Left lung (tissue), 10 donors: ENCODE measurements around the gene PDZD11. TPM values are rescaled to one million over a fixed set of nuclear protein-coding genes. Genes with fewer than 3 reads are reported as not detected.

Experiments used
- ATAC-seq: fragments of 200-7000 bp; cut with Tn5 transposase; one replicate; pipeline ENCODE4 v1.9.1; 2020; ENCODE audit warnings: moderate library complexity
- DNase-seq, 4 donors: peaks; one replicate each; pipeline ENCODE4 v3.0.0-alpha.2; 2013 to 2020
- H3K27ac ChIP-seq, 2 donors: fragments of 200-600 bp; sonication (generic) in 1 of 2; one replicate each; pipeline versions ENCODE4 v1.5.0 to v1.8.0; 2020 to 2021
- H3K27me3 ChIP-seq, 2 donors: fragments of 200-600 bp; sonication (generic) in 1 of 2; one replicate each; pipeline versions ENCODE4 v1.5.0 to v1.8.0; 2020 to 2021
- H3K36me3 ChIP-seq, 2 donors: fragments of 200-600 bp; sonication (generic) in 1 of 2; one replicate each; pipeline versions ENCODE4 v1.5.0 to v1.8.0; 2020 to 2021
- H3K4me1 ChIP-seq, 2 donors: fragments of 200-600 bp; one replicate each; pipeline ENCODE4 v1.8.0; 2021
- H3K4me3 ChIP-seq, 2 donors: fragments of 200-600 bp; sonication (generic) in 1 of 2; one replicate each; pipeline versions ENCODE4 v1.5.0 to v1.8.0; 2020 to 2021; ENCODE audit warnings: mild to moderate bottlenecking in 1 of 2
- H3K9me3 ChIP-seq, 2 donors: fragments of 200-600 bp; sonication (generic) in 1 of 2; one replicate each; pipeline versions ENCODE4 v1.5.0 to v1.8.0; 2020 to 2021
- intact Hi-C, 2 donors: fragments of 100-400 bp; cut with DNase I; formaldehyde crosslinking; loops; one replicate each; pipeline versions ENCODE4 v1.11.2 to v1.14.2; 2022
- polyA plus RNA-seq, 6 donors: library from polyadenylated mRNA; unstranded; fragments of 120-200 nt; gene quantifications; one replicate each; pipeline ENCODE4 v1.2.1, GENCODE V29; 2013; ENCODE audit not compliant: insufficient read length in 6 of 6
- total RNA-seq, 2 donors: library from RNA; stranded (reverse); fragmentation: NEBNext Ultra II Directional; extraction: Animal tissue kit (Norgen Biotek cat#: 25700); gene quantifications; one replicate each; pipeline ENCODE4 v1.2.1, GENCODE V29; 2021
- TF ChIP-seq, protein P1 (sequence below), 2 donors: fragments of 200-600 bp; sonication (generic) in 1 of 2; IDR thresholded peaks; one replicate each; pipeline versions ENCODE4 v1.5.0 to v1.8.0; 2021; ENCODE audit warnings: antibody characterized with exemption in 2 of 2
- donor health status: DM: no; HTN: yes; CAD: no.
- donor health status: DM: no; HTN: no; CAD: no.

The PDZD11 gene
- total and polyA plus RNA-seq, 8 donors, result 29.9 to 60.9 (median 53.6) TPM

DNA sequence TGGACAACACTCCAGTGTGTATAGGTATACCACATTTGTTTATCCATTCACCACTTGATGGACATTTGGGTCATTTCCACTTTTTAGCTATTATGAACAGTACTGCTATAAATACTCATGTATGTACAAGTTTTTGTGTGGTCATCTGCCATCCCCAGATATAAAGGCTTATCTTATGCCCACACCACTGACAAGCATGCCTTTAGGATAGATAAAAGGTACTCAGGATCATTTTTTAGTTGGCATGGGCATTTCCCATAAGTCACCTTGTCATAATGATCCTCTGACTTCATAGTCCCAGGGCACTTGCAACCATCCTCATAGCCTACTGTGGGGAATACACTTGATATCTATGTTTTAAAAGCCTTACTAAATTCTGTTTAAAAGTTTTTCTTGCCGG is 49.0 kb downstream of the PDZD11 start:
- no peaks in the 10 kb centered on the region for H3K27me3 ChIP-seq
- intact Hi-C loops, result no loop called here
- ATAC-seq (no peak), DNase-seq (no peak)
- H3K9me3 ChIP-seq, result no peaks in the 10 kb centered on the region
- TF ChIP-seq, protein P1, sequence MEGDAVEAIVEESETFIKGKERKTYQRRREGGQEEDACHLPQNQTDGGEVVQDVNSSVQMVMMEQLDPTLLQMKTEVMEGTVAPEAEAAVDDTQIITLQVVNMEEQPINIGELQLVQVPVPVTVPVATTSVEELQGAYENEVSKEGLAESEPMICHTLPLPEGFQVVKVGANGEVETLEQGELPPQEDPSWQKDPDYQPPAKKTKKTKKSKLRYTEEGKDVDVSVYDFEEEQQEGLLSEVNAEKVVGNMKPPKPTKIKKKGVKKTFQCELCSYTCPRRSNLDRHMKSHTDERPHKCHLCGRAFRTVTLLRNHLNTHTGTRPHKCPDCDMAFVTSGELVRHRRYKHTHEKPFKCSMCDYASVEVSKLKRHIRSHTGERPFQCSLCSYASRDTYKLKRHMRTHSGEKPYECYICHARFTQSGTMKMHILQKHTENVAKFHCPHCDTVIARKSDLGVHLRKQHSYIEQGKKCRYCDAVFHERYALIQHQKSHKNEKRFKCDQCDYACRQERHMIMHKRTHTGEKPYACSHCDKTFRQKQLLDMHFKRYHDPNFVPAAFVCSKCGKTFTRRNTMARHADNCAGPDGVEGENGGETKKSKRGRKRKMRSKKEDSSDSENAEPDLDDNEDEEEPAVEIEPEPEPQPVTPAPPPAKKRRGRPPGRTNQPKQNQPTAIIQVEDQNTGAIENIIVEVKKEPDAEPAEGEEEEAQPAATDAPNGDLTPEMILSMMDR (IDR thresholded peaks at IDR 0.05), result no peak
- no peak overlapping the region for H3K27ac ChIP-seq
- no peak overlapping the region for H3K4me3 ChIP-seq
- no peaks in the 10 kb centered on the region for H3K36me3 ChIP-seq
- no peaks in the 10 kb centered on the region for H3K4me1 ChIP-seq

Other genes starting within 250 kb of the PDZD11 start
- gene AWAT2, start 240.0 kb downstream of the PDZD11 start, total RNA-seq, result not detected
- gene AWAT2, start 240.0 kb downstream of the PDZD11 start, polyA plus RNA-seq, result not detected
- not detected for gene OTUD6A, start 227.5 kb downstream of the PDZD11 start, total RNA-seq
- under 1 TPM in 3 of 6 donors, not detected in 3; 0.09 to 0.13 (median 0.10) TPM for gene OTUD6A, start 227.5 kb downstream of the PDZD11 start, polyA plus RNA-seq
- 10 to 100 TPM; 33.7 to 46.6 TPM for gene IGBP1, start 156.5 kb downstream of the PDZD11 start, total RNA-seq
- gene IGBP1, start 156.5 kb downstream of the PDZD11 start, polyA plus RNA-seq, result 100 to 1,000 TPM in 4 of 6 donors, 10 to 100 TPM in 2; 86.0 to 111 (median 107) TPM
- gene DGAT2L6, start 112.4 kb downstream of the PDZD11 start, total RNA-seq, result not detected
- gene DGAT2L6, start 112.4 kb downstream of the PDZD11 start, polyA plus RNA-seq, result not detected
- gene AWAT1, start 55.3 kb downstream of the PDZD11 start, total RNA-seq, result not detected
- gene AWAT1, start 55.3 kb downstream of the PDZD11 start, polyA plus RNA-seq, result under 1 TPM in 3 of 6 donors, not detected in 3; 0.13 to 0.36 (median 0.13) TPM
- under 1 TPM in 1 of 2 donors, not detected in 1; 0.26 TPM for gene P2RY4, start 29.7 kb downstream of the PDZD11 start, total RNA-seq
- gene P2RY4, start 29.7 kb downstream of the PDZD11 start, polyA plus RNA-seq, result under 1 TPM; 0.38 to 0.73 (median 0.47) TPM
- not detected for gene ARR3, start 21.6 kb downstream of the PDZD11 start, total RNA-seq
- gene ARR3, start 21.6 kb downstream of the PDZD11 start, polyA plus RNA-seq, result 1 to 10 TPM; 1.2 to 2.1 (median 1.6) TPM
- not detected for gene RAB41, start 7.8 kb downstream of the PDZD11 start, total RNA-seq
- gene RAB41, start 7.8 kb downstream of the PDZD11 start, polyA plus RNA-seq, result 1 to 10 TPM in 5 of 6 donors, under 1 TPM in 1; 0.71 to 1.9 (median 1.3) TPM
- 1 to 10 TPM; 1.6 to 4.6 TPM for gene KIF4A, start 177 bp upstream of the PDZD11 start, total RNA-seq
- gene KIF4A, start 177 bp upstream of the PDZD11 start, polyA plus RNA-seq, result 10 to 100 TPM; 11.6 to 30.4 (median 15.7) TPM
- gene GDPD2, start 133.4 kb upstream of the PDZD11 start, total RNA-seq, result not detected
- gene GDPD2, start 133.4 kb upstream of the PDZD11 start, polyA plus RNA-seq, result under 1 TPM; 0.12 to 0.38 (median 0.20) TPM
- 10 to 100 TPM; 22.3 to 29.9 TPM for gene DLG3, start 154.9 kb upstream of the PDZD11 start, total RNA-seq
- gene DLG3, start 154.9 kb upstream of the PDZD11 start, polyA plus RNA-seq, result 10 to 100 TPM; 47.9 to 56.2 (median 53.0) TPM